GM12878 (cell line): ENCODE data around the gene SHB. TPM values are rescaled to one million over a fixed set of nuclear protein-coding genes. Genes with fewer than 3 reads are reported as not detected.

ENCODE experiments used
- ASH2L ChIP-seq: fragments of 300-600, 200-600 bp; sonication (generic); IDR thresholded peaks from 2 replicates; pipeline ENCODE4 v1.6.1; 2017; ENCODE audit warnings: low read depth, mild to moderate bottlenecking, borderline replicate concordance
- CBX5 ChIP-seq: sonication (generic); IDR thresholded peaks from 2 replicates; pipeline ENCODE4 v1.6.1; 2016; ENCODE audit warnings: low read depth, moderate library complexity, mild to moderate bottlenecking, inconsistent platforms
- CHD4 ChIP-seq: fragments of 200-600 bp; sonication (generic); IDR thresholded peaks from 2 replicates; pipeline ENCODE4 v1.6.1; 2016; ENCODE audit warnings: mild to moderate bottlenecking
- ESRRA ChIP-seq: IDR thresholded peaks from 2 replicates; pipeline ENCODE4 v1.6.1; 2012; ENCODE audit warnings: mild to moderate bottlenecking, low read length, improper control_type of control experiment
- GABPA ChIP-seq: IDR thresholded peaks from 2 replicates; pipeline ENCODE4 v1.6.1; 2014; ENCODE audit warnings: antibody characterized with exemption, low read depth, mild to moderate bottlenecking, inconsistent platforms
- HDAC6 ChIP-seq: fragments of 200-600 bp; sonication (generic); IDR thresholded peaks from one replicate; pipeline ENCODE4 v1.8.0; 2017; ENCODE audit warnings: antibody characterized with exemption; ENCODE audit not compliant: unreplicated experiment
- MEF2B ChIP-seq: fragments of 450-650 bp; IDR thresholded peaks from 2 replicates; pipeline ENCODE4 v1.6.1; 2018; ENCODE audit warnings: mild to moderate bottlenecking, moderate library complexity; ENCODE audit not compliant: partially characterized antibody, poor library complexity, severe bottlenecking
- NR2F1 ChIP-seq: fragments of 450-650 bp; conservative IDR thresholded peaks from 2 replicates; pipeline ENCODE4 v1.6.1; 2017; ENCODE audit warnings: mild to moderate bottlenecking
- RBBP5 ChIP-seq: fragments of 200-600 bp; sonication (generic); conservative IDR thresholded peaks from 2 replicates; pipeline ENCODE4 v1.6.1; 2016
- SP1 ChIP-seq: IDR thresholded peaks from one replicate; pipeline ENCODE4 v1.6.1; 2011; ENCODE audit warnings: low read depth, low read length
- SPI1 ChIP-seq: IDR thresholded peaks from 2 replicates; pipeline ENCODE4 v1.6.1; 2011; ENCODE audit warnings: low read depth, mild to moderate bottlenecking, low read length, moderate library complexity, borderline replicate concordance; ENCODE audit not compliant: insufficient read depth
- SREBF2 ChIP-seq: IDR thresholded peaks from 2 replicates; pipeline ENCODE4 v1.6.1; 2012; ENCODE audit warnings: mild to moderate bottlenecking, low read length
- YY1 ChIP-seq: IDR thresholded peaks from 2 replicates; pipeline ENCODE4 v1.6.1; 2011; ENCODE audit warnings: low read depth, mild to moderate bottlenecking, low read length
- polyA plus RNA-seq, 11 experiments: library from polyadenylated mRNA; depleted of rRNA in 4 of 11; unstranded in 6 of 11; stranded (reverse) in 5 of 11; fragments of >200 nt; fragmentation: Nextera tagmentation in 4 of 11; fragmentation: Illumina TruSeq in 1 of 11; extraction: Ambion mirVana in 4 of 11; extraction: Trizol in 1 of 11; gene quantifications; 1 replicate in 1 of 11; 2 replicates in 10 of 11; pipeline versions ENCODE4 v1.2.1 to v1.2.3, GENCODE V29; 2011 to 2016; ENCODE audit warnings: inconsistent platforms in 2 of 11, missing spikeins in 2 of 11, low read depth in 1 of 11
- total RNA-seq, 4 experiments: library from RNA; depleted of rRNA in 3 of 4; stranded (reverse); fragments of >200 nt in 3 of 4; fragmentation: Illumina TruSeq in 1 of 4; extraction: Trizol in 1 of 4; gene quantifications; 2 replicates each; pipeline versions ENCODE4 v1.2.1 to v1.2.3, GENCODE V29; 2013 to 2021
- TF ChIP-seq, protein P1 (sequence below): fragments of 450-650 bp; IDR thresholded peaks from 2 replicates; pipeline ENCODE4 v1.6.1; 2017; ENCODE audit warnings: mild to moderate bottlenecking, moderate library complexity
- TF ChIP-seq, protein P2 (sequence below): fragments of 450-650 bp; IDR thresholded peaks from 2 replicates; pipeline ENCODE4 v1.6.1; 2017; ENCODE audit warnings: mild to moderate bottlenecking, moderate library complexity
- TF ChIP-seq, protein P3 (sequence below): fragments of 450-650 bp; IDR thresholded peaks from 2 replicates; pipeline ENCODE4 v1.6.1; 2017; ENCODE audit warnings: antibody characterized with exemption, mild to moderate bottlenecking, moderate library complexity
- TF ChIP-seq, protein P4 (sequence below): IDR thresholded peaks from 2 replicates; pipeline ENCODE4 v1.6.1; 2011; ENCODE audit warnings: mild to moderate bottlenecking, low read depth, low read length, moderate library complexity; ENCODE audit not compliant: insufficient replicate concordance

Gene SHB
- total and polyA plus RNA-seq, 10 of the 15 experiments (the other 5 are each of a cell fraction or from before 2014, with no cell fraction given), result 0.29 to 6.2 (median 1.3) TPM

DNA sequence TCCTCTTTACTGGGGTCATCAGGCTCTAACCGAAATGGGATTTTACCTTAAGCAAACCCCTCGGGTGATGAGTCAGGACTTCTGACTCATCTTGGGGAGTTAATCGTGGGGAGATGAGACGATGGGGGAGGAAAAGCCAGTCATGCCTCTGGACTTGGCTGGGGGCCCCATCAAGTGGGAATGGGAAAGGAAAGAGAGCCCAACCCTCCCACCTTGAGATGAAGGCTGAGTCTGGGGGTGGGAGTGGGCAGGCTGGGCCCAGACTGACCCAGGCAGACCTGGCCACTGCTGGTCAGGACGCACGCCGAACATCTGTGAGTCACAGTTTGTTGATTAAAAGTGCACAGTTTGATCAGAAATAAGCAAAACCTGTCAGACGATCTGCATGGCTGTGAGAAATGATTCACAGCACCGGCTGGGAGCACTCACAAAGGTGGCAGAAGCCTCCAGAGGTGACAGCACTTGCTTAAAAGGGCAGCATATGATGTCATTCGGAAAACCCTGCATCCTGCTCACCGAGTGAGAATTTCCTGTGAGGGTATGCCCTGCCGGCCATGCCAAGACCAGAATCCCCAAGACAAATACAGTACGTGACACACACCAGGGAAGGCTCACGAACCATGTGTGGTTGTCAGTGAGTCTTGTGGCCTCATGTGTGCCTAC is 115.1 kb downstream of the SHB start (continued):
- TF ChIP-seq, protein P1, sequence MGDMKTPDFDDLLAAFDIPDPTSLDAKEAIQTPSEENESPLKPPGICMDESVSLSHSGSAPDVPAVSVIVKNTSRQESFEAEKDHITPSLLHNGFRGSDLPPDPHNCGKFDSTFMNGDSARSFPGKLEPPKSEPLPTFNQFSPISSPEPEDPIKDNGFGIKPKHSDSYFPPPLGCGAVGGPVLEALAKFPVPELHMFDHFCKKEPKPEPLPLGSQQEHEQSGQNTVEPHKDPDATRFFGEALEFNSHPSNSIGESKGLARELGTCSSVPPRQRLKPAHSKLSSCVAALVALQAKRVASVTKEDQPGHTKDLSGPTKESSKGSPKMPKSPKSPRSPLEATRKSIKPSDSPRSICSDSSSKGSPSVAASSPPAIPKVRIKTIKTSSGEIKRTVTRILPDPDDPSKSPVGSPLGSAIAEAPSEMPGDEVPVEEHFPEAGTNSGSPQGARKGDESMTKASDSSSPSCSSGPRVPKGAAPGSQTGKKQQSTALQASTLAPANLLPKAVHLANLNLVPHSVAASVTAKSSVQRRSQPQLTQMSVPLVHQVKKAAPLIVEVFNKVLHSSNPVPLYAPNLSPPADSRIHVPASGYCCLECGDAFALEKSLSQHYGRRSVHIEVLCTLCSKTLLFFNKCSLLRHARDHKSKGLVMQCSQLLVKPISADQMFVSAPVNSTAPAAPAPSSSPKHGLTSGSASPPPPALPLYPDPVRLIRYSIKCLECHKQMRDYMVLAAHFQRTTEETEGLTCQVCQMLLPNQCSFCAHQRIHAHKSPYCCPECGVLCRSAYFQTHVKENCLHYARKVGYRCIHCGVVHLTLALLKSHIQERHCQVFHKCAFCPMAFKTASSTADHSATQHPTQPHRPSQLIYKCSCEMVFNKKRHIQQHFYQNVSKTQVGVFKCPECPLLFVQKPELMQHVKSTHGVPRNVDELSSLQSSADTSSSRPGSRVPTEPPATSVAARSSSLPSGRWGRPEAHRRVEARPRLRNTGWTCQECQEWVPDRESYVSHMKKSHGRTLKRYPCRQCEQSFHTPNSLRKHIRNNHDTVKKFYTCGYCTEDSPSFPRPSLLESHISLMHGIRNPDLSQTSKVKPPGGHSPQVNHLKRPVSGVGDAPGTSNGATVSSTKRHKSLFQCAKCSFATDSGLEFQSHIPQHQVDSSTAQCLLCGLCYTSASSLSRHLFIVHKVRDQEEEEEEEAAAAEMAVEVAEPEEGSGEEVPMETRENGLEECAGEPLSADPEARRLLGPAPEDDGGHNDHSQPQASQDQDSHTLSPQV, result no peak
- peak; percentile 85 for TF ChIP-seq NR2F1
- no peak for TF ChIP-seq SREBF2
- TF ChIP-seq MEF2B, result peak; percentile 74
- peak; percentile 37; the same call in 1 of the 2 replicates for TF ChIP-seq YY1
- no peak for TF ChIP-seq HDAC6
- TF ChIP-seq GABPA, result peak; percentile 73
- TF ChIP-seq RBBP5, result no peak
- TF ChIP-seq, protein P2, sequence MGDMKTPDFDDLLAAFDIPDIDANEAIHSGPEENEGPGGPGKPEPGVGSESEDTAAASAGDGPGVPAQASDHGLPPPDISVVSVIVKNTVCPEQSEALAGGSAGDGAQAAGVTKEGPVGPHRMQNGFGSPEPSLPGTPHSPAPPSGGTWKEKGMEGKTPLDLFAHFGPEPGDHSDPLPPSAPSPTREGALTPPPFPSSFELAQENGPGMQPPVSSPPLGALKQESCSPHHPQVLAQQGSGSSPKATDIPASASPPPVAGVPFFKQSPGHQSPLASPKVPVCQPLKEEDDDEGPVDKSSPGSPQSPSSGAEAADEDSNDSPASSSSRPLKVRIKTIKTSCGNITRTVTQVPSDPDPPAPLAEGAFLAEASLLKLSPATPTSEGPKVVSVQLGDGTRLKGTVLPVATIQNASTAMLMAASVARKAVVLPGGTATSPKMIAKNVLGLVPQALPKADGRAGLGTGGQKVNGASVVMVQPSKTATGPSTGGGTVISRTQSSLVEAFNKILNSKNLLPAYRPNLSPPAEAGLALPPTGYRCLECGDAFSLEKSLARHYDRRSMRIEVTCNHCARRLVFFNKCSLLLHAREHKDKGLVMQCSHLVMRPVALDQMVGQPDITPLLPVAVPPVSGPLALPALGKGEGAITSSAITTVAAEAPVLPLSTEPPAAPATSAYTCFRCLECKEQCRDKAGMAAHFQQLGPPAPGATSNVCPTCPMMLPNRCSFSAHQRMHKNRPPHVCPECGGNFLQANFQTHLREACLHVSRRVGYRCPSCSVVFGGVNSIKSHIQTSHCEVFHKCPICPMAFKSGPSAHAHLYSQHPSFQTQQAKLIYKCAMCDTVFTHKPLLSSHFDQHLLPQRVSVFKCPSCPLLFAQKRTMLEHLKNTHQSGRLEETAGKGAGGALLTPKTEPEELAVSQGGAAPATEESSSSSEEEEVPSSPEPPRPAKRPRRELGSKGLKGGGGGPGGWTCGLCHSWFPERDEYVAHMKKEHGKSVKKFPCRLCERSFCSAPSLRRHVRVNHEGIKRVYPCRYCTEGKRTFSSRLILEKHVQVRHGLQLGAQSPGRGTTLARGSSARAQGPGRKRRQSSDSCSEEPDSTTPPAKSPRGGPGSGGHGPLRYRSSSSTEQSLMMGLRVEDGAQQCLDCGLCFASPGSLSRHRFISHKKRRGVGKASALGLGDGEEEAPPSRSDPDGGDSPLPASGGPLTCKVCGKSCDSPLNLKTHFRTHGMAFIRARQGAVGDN, result no peak; the same call in 1 of the 2 replicates
- TF ChIP-seq, protein P3, sequence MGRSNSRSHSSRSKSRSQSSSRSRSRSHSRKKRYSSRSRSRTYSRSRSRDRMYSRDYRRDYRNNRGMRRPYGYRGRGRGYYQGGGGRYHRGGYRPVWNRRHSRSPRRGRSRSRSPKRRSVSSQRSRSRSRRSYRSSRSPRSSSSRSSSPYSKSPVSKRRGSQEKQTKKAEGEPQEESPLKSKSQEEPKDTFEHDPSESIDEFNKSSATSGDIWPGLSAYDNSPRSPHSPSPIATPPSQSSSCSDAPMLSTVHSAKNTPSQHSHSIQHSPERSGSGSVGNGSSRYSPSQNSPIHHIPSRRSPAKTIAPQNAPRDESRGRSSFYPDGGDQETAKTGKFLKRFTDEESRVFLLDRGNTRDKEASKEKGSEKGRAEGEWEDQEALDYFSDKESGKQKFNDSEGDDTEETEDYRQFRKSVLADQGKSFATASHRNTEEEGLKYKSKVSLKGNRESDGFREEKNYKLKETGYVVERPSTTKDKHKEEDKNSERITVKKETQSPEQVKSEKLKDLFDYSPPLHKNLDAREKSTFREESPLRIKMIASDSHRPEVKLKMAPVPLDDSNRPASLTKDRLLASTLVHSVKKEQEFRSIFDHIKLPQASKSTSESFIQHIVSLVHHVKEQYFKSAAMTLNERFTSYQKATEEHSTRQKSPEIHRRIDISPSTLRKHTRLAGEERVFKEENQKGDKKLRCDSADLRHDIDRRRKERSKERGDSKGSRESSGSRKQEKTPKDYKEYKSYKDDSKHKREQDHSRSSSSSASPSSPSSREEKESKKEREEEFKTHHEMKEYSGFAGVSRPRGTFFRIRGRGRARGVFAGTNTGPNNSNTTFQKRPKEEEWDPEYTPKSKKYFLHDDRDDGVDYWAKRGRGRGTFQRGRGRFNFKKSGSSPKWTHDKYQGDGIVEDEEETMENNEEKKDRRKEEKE, result no peak
- no peak for TF ChIP-seq CHD4
- TF ChIP-seq, protein P4, sequence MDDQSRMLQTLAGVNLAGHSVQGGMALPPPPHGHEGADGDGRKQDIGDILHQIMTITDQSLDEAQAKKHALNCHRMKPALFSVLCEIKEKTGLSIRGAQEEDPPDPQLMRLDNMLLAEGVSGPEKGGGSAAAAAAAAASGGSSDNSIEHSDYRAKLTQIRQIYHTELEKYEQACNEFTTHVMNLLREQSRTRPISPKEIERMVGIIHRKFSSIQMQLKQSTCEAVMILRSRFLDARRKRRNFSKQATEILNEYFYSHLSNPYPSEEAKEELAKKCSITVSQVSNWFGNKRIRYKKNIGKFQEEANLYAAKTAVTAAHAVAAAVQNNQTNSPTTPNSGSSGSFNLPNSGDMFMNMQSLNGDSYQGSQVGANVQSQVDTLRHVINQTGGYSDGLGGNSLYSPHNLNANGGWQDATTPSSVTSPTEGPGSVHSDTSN, result peak; percentile 79
- TF ChIP-seq SPI1, result no peak
- TF ChIP-seq ESRRA, result no peak
- peak; percentile 22 for TF ChIP-seq SP1
- TF ChIP-seq CBX5, result no peak
- peak; percentile 38; the same call in 1 of the 2 replicates for TF ChIP-seq ASH2L
